Measurements from ENCODE around the gene ZNF529. TPM values are rescaled to one million over a fixed set of nuclear protein-coding genes. Genes with fewer than 3 reads are reported as not detected.

Gene ZNF529
- total and polyA plus RNA-seq, 2 of the 13 experiments (the other 11 are each of a cell fraction or from before 2014, with no cell fraction given): 9.3 to 10.6 TPM

- TF ChIP-seq UBTF (CRISPR knock-in tag; IDR thresholded peaks at IDR 0.05): peak; percentile 61; the same call in 1 of the 2 replicates
- 0 out of 2 replicates have a peak, but pooled peaks have one; percentile 37 for TF ChIP-seq IRF1 (CRISPR knock-in tag; IDR thresholded peaks at IDR 0.05; ENCODE audit: low read depth)
- peak in 1 of 2 experiments; percentile 57; a peak in 2 of 4 replicates for TF ChIP-seq HMGXB4 (CRISPR knock-in tag; IDR thresholded peaks at IDR 0.05; ENCODE audit: borderline replicate concordance in 1 of 2, low read depth in 1 of 2)
- peak; percentile 86; the same call in 1 of the 2 replicates for TF ChIP-seq ZFP82 (CRISPR knock-in tag; IDR thresholded peaks at IDR 0.05; ENCODE audit: borderline replicate concordance)
- no peak for TF ChIP-seq ZNF792 (CRISPR knock-in tag; IDR thresholded peaks at IDR 0.05)
- TF ChIP-seq ASH2L (IDR thresholded peaks at IDR 0.05; ENCODE audit: insufficient read length, low read depth, low read length): peak; percentile 87
- peak; percentile 91 for TF ChIP-seq ARID4A (CRISPR knock-in tag; IDR thresholded peaks at IDR 0.05; ENCODE audit: borderline replicate concordance)
- TF ChIP-seq PHF8 (CRISPR knock-in tag; IDR thresholded peaks at IDR 0.05): peak; percentile 93
- peak; percentile 56; the same call in 1 of the 2 replicates for TF ChIP-seq MTF2 (CRISPR knock-in tag; IDR thresholded peaks at IDR 0.05; ENCODE audit: borderline replicate concordance)
- TF ChIP-seq ZMYM4 (CRISPR knock-in tag; IDR thresholded peaks at IDR 0.05): peak; percentile 76
- peak; percentile 57; the same call in 1 of the 2 replicates for TF ChIP-seq ZNF317 (CRISPR knock-in tag; IDR thresholded peaks at IDR 0.05)
- 0 out of 2 replicates have a peak, but pooled peaks have one; percentile 57 for TF ChIP-seq GATA4 (IDR thresholded peaks at IDR 0.05; ENCODE audit: borderline replicate concordance, low read depth)
- no peak for TF ChIP-seq STAT5B (CRISPR knock-in tag; IDR thresholded peaks at IDR 0.05)
- TF ChIP-seq ZNF614 (CRISPR knock-in tag; IDR thresholded peaks at IDR 0.05; ENCODE audit: borderline replicate concordance): no peak
- TF ChIP-seq ZNF335 (CRISPR knock-in tag; IDR thresholded peaks at IDR 0.05): 0 out of 2 replicates have a peak, but pooled peaks have one; percentile 19
- peak; percentile 27; the same call in 1 of the 2 replicates for TF ChIP-seq SAFB2 (CRISPR knock-in tag; IDR thresholded peaks at IDR 0.05; ENCODE audit: borderline replicate concordance, low read depth)
Observed at GRCh38 chr19:36605101-36605876, 32.2 kb upstream of the ZNF529 start, which contains the start of gene ZNF382 (continued).

All from HepG2 (cell line).